Tibial artery (tissue), 4 donors: ENCODE measurements around the gene LINC00237.

Source experiments
- DNase-seq, 2 donors: peaks; one replicate each; pipeline ENCODE4 v3.0.0-alpha.2; 2019
- H3K27ac ChIP-seq, 2 donors: fragments of 200-600 bp; sonication (generic) in 1 of 2; 1 replicate in 1 of 2; 2 replicates in 1 of 2; pipeline ENCODE4 v1.5.1; 2018 to 2019; ENCODE audit warnings: mild to moderate bottlenecking in 1 of 2
- H3K27me3 ChIP-seq, 2 donors: fragments of 200-600 bp; sonication (generic) in 1 of 2; one replicate each; pipeline versions ENCODE4 v1.5.1 to v1.6.0; 2016 to 2019
- H3K36me3 ChIP-seq, 3 donors: fragments of 200-600 bp; sonication (generic) in 2 of 3; one replicate each; pipeline ENCODE4 v1.5.1; 2016 to 2019; ENCODE audit warnings: mild to moderate bottlenecking in 2 of 3
- H3K4me1 ChIP-seq, 4 donors: fragments of 200-600 bp; sonication (generic) in 2 of 4; 1 replicate in 3 of 4; 2 replicates in 1 of 4; pipeline ENCODE4 v1.5.1; 2016 to 2019
- H3K4me3 ChIP-seq, 2 donors: fragments of 200-600 bp; sonication (generic) in 1 of 2; 1 replicate in 1 of 2; 2 replicates in 1 of 2; pipeline ENCODE4 v1.5.1; 2018 to 2019; ENCODE audit warnings: mild to moderate bottlenecking in 2 of 2
- H3K9me3 ChIP-seq, 3 donors: fragments of 200-600 bp; sonication (generic) in 1 of 3; one replicate each; pipeline ENCODE4 v1.5.1; 2016 to 2019
- CTCF ChIP-seq, 2 experiments: fragments of 200-600 bp in 1 of 2; fragments of 450-650 bp in 1 of 2; IDR thresholded peaks; one replicate each; pipeline ENCODE4 v1.5.1; 2017 to 2019; ENCODE audit warnings: antibody characterized with exemption in 2 of 2, mild to moderate bottlenecking in 1 of 2, moderate library complexity in 1 of 2
- intact Hi-C: fragments of 100-400 bp; cut with DNase I; formaldehyde crosslinking; loops from one replicate; pipeline ENCODE4 v1.15.0; 2023; ENCODE audit warnings: low total_unique reads

LINC00237 gene

GRCh38 chr20:21106171-21107017 is at the start of gene LINC00237:
LINC00237 (minus strand) TSS chr20:21106358.
- H3K4me1 ChIP-seq, result peaks cover 0 to 40% (median 32%) of the 10 kb centered on the region in 4 donors
- no peak for TF ChIP-seq CTCF (IDR thresholded peaks at IDR 0.05)
- no peaks in the 10 kb centered on the region for H3K36me3 ChIP-seq
- intact Hi-C loops, result no loop called here
- no peak for DNase-seq
- H3K27me3 ChIP-seq, result peaks cover 0 to 78% of the 10 kb centered on the region in 2 donors
- no peaks in the 10 kb centered on the region for H3K9me3 ChIP-seq
- no peak within 1 kb of the TSS for H3K27ac ChIP-seq
- H3K4me3 ChIP-seq, result no peak within 1 kb of the TSS

- TF ChIP-seq CTCF (IDR thresholded peaks at IDR 0.05), result no peak
- Histone ChIP-seq H3K9me3 (no peaks in the 10 kb centered on the region), H3K4me1 (no peaks in the 10 kb centered on the region), H3K27ac (no peak overlapping the region), H3K27me3 (no peaks in the 10 kb centered on the region), H3K36me3 (peaks cover 5 to 12% (median 7%) of the 10 kb centered on the region in 3 donors), H3K4me3 (no peak overlapping the region)
- intact Hi-C loops, result no loop called here
- DNase-seq, result no peak
Observed at GRCh38 chr20:21155268-21155667, 49.1 kb upstream of the LINC00237 start.

GRCh38 chr20:21154692-21155091 is 48.5 kb upstream of the LINC00237 start:
- Histone ChIP-seq H3K36me3 (peaks cover 5 to 11% (median 6%) of the 10 kb centered on the region in 3 donors), H3K4me1 (no peaks in the 10 kb centered on the region), H3K4me3 (no peak overlapping the region), H3K27ac (no peak overlapping the region), H3K27me3 (no peaks in the 10 kb centered on the region), H3K9me3 (no peaks in the 10 kb centered on the region)
- no peak for DNase-seq
- no peak for TF ChIP-seq CTCF (IDR thresholded peaks at IDR 0.05)
- intact Hi-C loops, result no loop called here

- no peaks in the 10 kb centered on the region for H3K4me1 ChIP-seq
- no peaks in the 10 kb centered on the region for H3K27me3 ChIP-seq
- H3K36me3 ChIP-seq, result peaks cover 10 to 23% (median 21%) of the 10 kb centered on the region in 3 donors
- no peak overlapping the region for H3K4me3 ChIP-seq
- intact Hi-C loops, result no loop called here
- TF ChIP-seq CTCF (IDR thresholded peaks at IDR 0.05), result no peak
- no peak for DNase-seq
- no peak overlapping the region for H3K27ac ChIP-seq
- no peaks in the 10 kb centered on the region for H3K9me3 ChIP-seq
Observed at GRCh38 chr20:21151791-21152190, 45.6 kb upstream of the LINC00237 start.

- Histone ChIP-seq H3K36me3 (peaks cover 6 to 23% (median 14%) of the 10 kb centered on the region in 3 donors), H3K9me3 (no peaks in the 10 kb centered on the region), H3K4me1 (no peaks in the 10 kb centered on the region), H3K4me3 (no peak overlapping the region), H3K27me3 (no peaks in the 10 kb centered on the region), H3K27ac (no peak overlapping the region)
- intact Hi-C loops, result no loop called here
- no peak for TF ChIP-seq CTCF (IDR thresholded peaks at IDR 0.05)
- DNase-seq, result no peak
Observed at GRCh38 chr20:21149344-21149743, 43.2 kb upstream of the LINC00237 start.
